ENCODE measurements around the gene PLEKHA6.

PLEKHA6 gene

GRCh38 chr1:204192046-204192445 is 167.7 kb downstream of the PLEKHA6 start:
- no peak for TF ChIP-seq CTCF (IDR thresholded peaks at IDR 0.05; ENCODE audit: borderline replicate concordance, control extremely low read depth, extremely low read depth, insufficient read depth, missing control alignments)
- DNase-seq (ENCODE audit: low spot score) = no peak
- in situ Hi-C loops (cut with MboI; ENCODE audit: low sequenced_read_pairs, unreplicated experiment) = no loop called here

- no peak for TF ChIP-seq CTCF (IDR thresholded peaks at IDR 0.05; ENCODE audit: borderline replicate concordance, control extremely low read depth, extremely low read depth, insufficient read depth, missing control alignments)
- in situ Hi-C loops (cut with MboI; ENCODE audit: low sequenced_read_pairs, unreplicated experiment) = no loop called here
- no peak for DNase-seq (ENCODE audit: low spot score)
Measured at GRCh38 chr1:204191456-204191855, 168.3 kb downstream of the PLEKHA6 start.

DNA sequence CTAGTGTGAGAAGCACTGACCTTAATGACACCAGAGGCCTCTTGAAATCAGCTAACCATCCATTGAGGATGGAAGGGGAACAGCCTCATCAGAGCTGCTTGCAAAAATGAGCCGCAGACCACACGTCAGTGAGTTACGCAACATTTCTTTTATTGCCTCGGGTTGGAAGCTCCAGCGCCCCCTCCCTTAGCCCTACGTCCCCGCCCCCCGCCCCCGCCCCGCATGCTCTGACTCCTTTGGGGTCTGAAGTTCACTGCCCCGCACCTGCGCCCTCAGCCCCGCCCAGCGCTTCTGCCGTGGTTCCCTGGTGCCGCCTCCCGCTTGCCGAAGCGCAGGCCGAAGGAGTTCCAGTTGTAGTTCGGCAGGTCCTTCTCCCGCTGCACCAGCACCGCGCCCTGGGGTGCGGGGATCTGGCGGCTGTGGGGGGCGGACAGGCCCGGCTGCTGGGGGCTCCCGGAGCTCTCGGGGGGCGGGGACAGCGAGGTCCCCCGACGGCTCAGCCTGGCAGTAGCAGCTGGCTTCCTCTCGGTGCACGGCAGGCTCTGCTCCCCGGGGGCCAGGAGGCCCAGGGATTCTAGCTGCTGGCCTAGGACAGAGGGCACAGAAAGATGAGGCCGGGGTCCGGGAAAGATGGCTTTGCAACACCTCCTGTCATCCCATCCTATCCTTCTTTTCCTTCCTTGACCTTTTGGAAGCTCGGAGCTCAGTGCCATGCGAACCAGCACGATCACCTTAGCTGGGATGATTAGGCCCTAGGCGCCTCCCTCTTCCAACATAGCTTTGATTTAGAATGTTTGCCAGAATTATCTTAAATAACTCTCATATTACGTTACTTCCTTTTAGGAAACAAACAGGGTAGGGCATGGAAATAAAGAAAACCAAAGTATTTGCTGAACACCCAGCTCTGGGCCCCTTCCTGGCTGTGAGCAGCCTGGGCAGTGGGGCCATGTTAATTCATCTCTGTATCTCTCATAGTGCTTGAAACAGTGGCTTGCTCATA is 169.2 kb downstream of the PLEKHA6 start:
- TF ChIP-seq CTCF (IDR thresholded peaks at IDR 0.05; ENCODE audit: borderline replicate concordance, control extremely low read depth, extremely low read depth, insufficient read depth, missing control alignments) = no peak
- DNase-seq (ENCODE audit: low spot score) = peak; percentile 50
- in situ Hi-C loops (cut with MboI; ENCODE audit: low sequenced_read_pairs, unreplicated experiment) = no loop called here

GRCh38 chr1:204188959-204189639 is 170.6 kb downstream of the PLEKHA6 start:
- no peak for TF ChIP-seq CTCF (IDR thresholded peaks at IDR 0.05; ENCODE audit: borderline replicate concordance, control extremely low read depth, extremely low read depth, insufficient read depth, missing control alignments)
- in situ Hi-C loops (cut with MboI; ENCODE audit: low sequenced_read_pairs, unreplicated experiment) = no loop called here
- peak; percentile 46 for DNase-seq (ENCODE audit: low spot score)

DNA sequence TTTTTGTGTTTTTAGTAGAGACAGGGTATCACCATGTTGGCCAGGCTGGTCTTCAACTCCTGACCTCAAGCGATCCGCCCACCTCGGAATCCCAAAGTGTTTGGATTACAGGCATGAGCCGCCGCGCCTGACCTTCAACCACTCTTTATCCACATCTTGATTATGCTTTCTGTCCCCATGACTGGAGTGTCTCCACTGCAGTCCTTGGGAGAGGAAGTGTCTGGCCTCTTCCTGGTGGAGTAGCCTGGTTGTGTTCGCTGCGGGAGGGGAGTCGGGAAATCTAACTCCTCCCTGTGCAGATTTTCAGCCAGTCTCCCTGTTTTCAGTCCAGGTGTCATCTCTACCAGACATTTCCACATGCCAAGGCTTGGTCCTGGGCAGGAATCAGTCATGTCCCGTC is 173.1 kb downstream of the PLEKHA6 start:
- TF ChIP-seq CTCF (IDR thresholded peaks at IDR 0.05; ENCODE audit: borderline replicate concordance, control extremely low read depth, extremely low read depth, insufficient read depth, missing control alignments) = no peak
- no peak for DNase-seq (ENCODE audit: low spot score)
- in situ Hi-C loops (cut with MboI; ENCODE audit: low sequenced_read_pairs, unreplicated experiment) = no loop called here

- in situ Hi-C loops (cut with MboI; ENCODE audit: low sequenced_read_pairs, unreplicated experiment) = no loop called here
- TF ChIP-seq CTCF (IDR thresholded peaks at IDR 0.05; ENCODE audit: borderline replicate concordance, control extremely low read depth, extremely low read depth, insufficient read depth, missing control alignments) = no peak
- DNase-seq (ENCODE audit: low spot score) = no peak
Measured at GRCh38 chr1:204181116-204181515, 178.6 kb downstream of the PLEKHA6 start.
